K562 (cell line): ENCODE results near the gene IL9. TPM values are rescaled to one million over a fixed set of nuclear protein-coding genes. Genes with fewer than 3 reads are reported as not detected.

Experiments
- ATAC-seq: fragments of 200-7000 bp; cut with Tn5 transposase; 3 replicates; pipeline ENCODE4 v1.9.1; 2020; ENCODE audit warnings: moderate library complexity
- BruUV-seq: library from RNA; stranded (reverse); fragments of 400-500 nt; replicated peaks from 2 replicates; lab custom pipeline; 2021; lab: Mats Ljungman, UMichigan
- CTCF ChIA-PET: fragments of 300-600 bp; formaldehyde crosslinking; extraction: SDS; loops from one replicate; lab custom pipeline; 2021; ENCODE audit warnings: low intra/inter-chr PET ratio; lab: Yijun Ruan, JAX
- POLR2A ChIA-PET: fragments of 300-600, 350-650 bp; sonication (Branson Sonifier 250); formaldehyde crosslinking; extraction: SDS; loops from one replicate; lab custom pipeline; 2021; ENCODE audit warnings: antibody characterized with exemption, inconsistent platforms; lab: Yijun Ruan, JAX
- DNase-seq, 4 experiments: peaks; one replicate each; pipeline versions ENCODE4 v3.0.0 to v3.0.0-alpha.2; 2011 to 2018; ENCODE audit warnings: low spot score in 3 of 4, mixed read lengths in 3 of 4; ENCODE audit errors: extremely low read depth in 1 of 4
- FAIRE-seq: peaks from 2 replicates; lab custom pipeline; 2011; peaks lifted over from hg19 to GRCh38; lab: Jason Lieb, UNC
- H2AFZ ChIP-seq: 2 replicates; pipeline ENCODE4 v1.6.0; 2011; ENCODE audit warnings: low read depth, low read length, control low read depth, inconsistent platforms
- H3K27ac ChIP-seq: fragments of 200-600 bp; 3 replicates; pipeline ENCODE4 v1.8.0; 2011; ENCODE audit warnings: low read depth, mild to moderate bottlenecking, control low read depth, inconsistent platforms, low read length, moderate library complexity, mixed read lengths; ENCODE audit errors: extremely low read depth
- H3K27me3 ChIP-seq, 2 experiments: fragments of 300-600 bp in 1 of 2; 2 replicates in 1 of 2; 3 replicates in 1 of 2; pipeline versions ENCODE4 v1.6.0 to v1.8.0; 2011; ENCODE audit warnings: inconsistent platforms in 2 of 2, low read length in 2 of 2, mild to moderate bottlenecking in 1 of 2, mixed read lengths in 1 of 2, moderate library complexity in 1 of 2; ENCODE audit not compliant: control insufficient read depth in 2 of 2, insufficient read depth in 2 of 2
- H3K36me3 ChIP-seq: fragments of 300-600 bp; 3 replicates; pipeline ENCODE4 v1.8.0; 2011; ENCODE audit warnings: mild to moderate bottlenecking, low read length, inconsistent platforms; ENCODE audit not compliant: control insufficient read depth, insufficient read depth
- H3K4me1 ChIP-seq, 2 experiments: fragments of 200-600 bp in 1 of 2; replicated peaks in 1 of 2; 2 replicates in 1 of 2; 3 replicates in 1 of 2; pipeline versions ENCODE4 v1.5.1 to v1.8.0; 2011; ENCODE audit warnings: inconsistent platforms in 2 of 2, low read length in 2 of 2, mild to moderate bottlenecking in 1 of 2, mixed read lengths in 1 of 2, moderate library complexity in 1 of 2; ENCODE audit not compliant: control insufficient read depth in 2 of 2, insufficient read depth in 2 of 2
- H3K4me2 ChIP-seq: 2 replicates; pipeline ENCODE4 v1.6.1; 2011; ENCODE audit warnings: low read length, control low read depth, inconsistent platforms, mixed read lengths; ENCODE audit not compliant: insufficient read depth
- H3K4me3 ChIP-seq: fragments of 200-600 bp; sonication (generic), shearing (Covaris generic); 2 replicates; pipeline ENCODE4 v1.5.1; 2016; ENCODE audit warnings: control low read depth, inconsistent platforms
- H3K79me2 ChIP-seq: fragments of 200-600 bp; 3 replicates; pipeline ENCODE4 v1.8.0; 2011; ENCODE audit warnings: low read length, inconsistent platforms; ENCODE audit not compliant: control insufficient read depth, insufficient read depth
- H3K9ac ChIP-seq, 2 experiments: 2 replicates each; pipeline versions ENCODE4 v1.6.0 to v1.6.1; 2011; ENCODE audit warnings: low read depth in 2 of 2, low read length in 2 of 2, control low read depth in 1 of 2, inconsistent platforms in 1 of 2, mild to moderate bottlenecking in 1 of 2, mixed read lengths in 1 of 2; ENCODE audit not compliant: insufficient read depth in 1 of 2
- H3K9me1 ChIP-seq: one replicate; pipeline ENCODE4 v1.6.0; 2011; ENCODE audit warnings: inconsistent platforms, mild to moderate bottlenecking, low read length, moderate library complexity; ENCODE audit not compliant: control insufficient read depth, insufficient read depth
- H3K9me3 ChIP-seq: replicated peaks from 2 replicates; pipeline ENCODE4 v1.5.1; 2011; ENCODE audit warnings: low read depth, low read length, inconsistent platforms; ENCODE audit not compliant: control insufficient read depth, insufficient read depth
- H4K20me1 ChIP-seq: replicated peaks from 2 replicates; pipeline ENCODE4 v1.6.1; 2011; ENCODE audit warnings: low read length, inconsistent platforms, mixed read lengths; ENCODE audit not compliant: control insufficient read depth, insufficient read depth
- ARID3B ChIP-seq: fragments of 250-450 bp; sonication (Bioruptor Pico); IDR thresholded peaks from 2 replicates; pipeline ENCODE4 v1.4.0; 2020; ENCODE audit warnings: borderline replicate concordance
- GTF2B ChIP-seq: IDR thresholded peaks from 2 replicates; pipeline ENCODE4 v1.6.1; 2011; ENCODE audit not compliant: insufficient read length; ENCODE audit errors: extremely low read depth
- NFIC ChIP-seq: fragments of 450-650 bp; IDR thresholded peaks from 2 replicates; pipeline ENCODE4 v1.6.1; 2017; ENCODE audit warnings: mild to moderate bottlenecking, inconsistent platforms
- PCBP2 ChIP-seq: fragments of 200-400 bp; formaldehyde crosslinking; IDR thresholded peaks from 2 replicates; pipeline ENCODE4 v1.6.1; 2018; ENCODE audit warnings: low read length, low read depth, mild to moderate bottlenecking, moderate library complexity; ENCODE audit not compliant: poor library complexity, severe bottlenecking
- SNRNP70 ChIP-seq: fragments of 200-400 bp; formaldehyde crosslinking; optimal IDR thresholded peaks from 2 replicates; pipeline ENCODE3; 2017; ENCODE audit warnings: low read depth, low read length
- STAG1 ChIP-seq: sonication (generic); formaldehyde crosslinking; IDR thresholded peaks from 2 replicates; pipeline ENCODE4 v1.5.0; 2020; ENCODE audit warnings: missing genetic modification reagents, borderline replicate concordance
- TAL1 ChIP-seq: fragments of 450-650 bp; IDR thresholded peaks from 2 replicates; pipeline ENCODE4 v1.6.1; 2016; ENCODE audit warnings: mild to moderate bottlenecking
- U2AF1 ChIP-seq: fragments of 200-400 bp; formaldehyde crosslinking; optimal IDR thresholded peaks from 2 replicates; pipeline ENCODE3; 2017; ENCODE audit warnings: mild to moderate bottlenecking, low read depth, low read length, moderate library complexity
- ZNF146 ChIP-seq: IDR thresholded peaks from one replicate; pipeline ENCODE4 v1.6.1; 2018; ENCODE audit warnings: missing compliant biosample characterization; ENCODE audit not compliant: unreplicated experiment
- ZSCAN32 ChIP-seq: fragments of 450-650 bp; formaldehyde crosslinking; IDR thresholded peaks from 2 replicates; pipeline ENCODE4 v1.4.0; 2020; ENCODE audit warnings: mild to moderate bottlenecking, moderate library complexity
- WGBS: fragments of 100-300 bp; shearing (Covaris generic); methylation state at CpG from one replicate; pipeline ENCODE4 v1.1.6; 2016; ENCODE audit warnings: low coverage, mixed read lengths; ENCODE audit not compliant: insufficient coverage; ENCODE audit errors: missing lambda C conversion rate; 5-methylcytosine and 5-hydroxymethylcytosine counted together
- in situ Hi-C: fragments of 300-500 bp; cut with MboI; formaldehyde crosslinking; loops from 4 replicates; pipeline ENCODE4 v1.15.0; 2018; ENCODE audit warnings: inconsistent platforms, mixed read lengths
- intact Hi-C: fragments of 100-400 bp; cut with micrococcal nuclease; formaldehyde crosslinking; loops from 2 replicates; pipeline ENCODE4 v1.14.2; 2022
- polyA plus RNA-seq, 8 experiments: library from polyadenylated mRNA; depleted of rRNA in 4 of 8; stranded (reverse) in 5 of 8; unstranded in 3 of 8; fragments of >200 nt; fragmentation: Nextera tagmentation in 2 of 8; fragmentation: Illumina TruSeq in 1 of 8; extraction: Ambion mirVana in 2 of 8; extraction: Trizol in 1 of 8; gene quantifications; 2 replicates each; pipeline versions ENCODE4 v1.2.1 to v1.2.3, GENCODE V29; 2011 to 2014; ENCODE audit warnings: inconsistent platforms in 1 of 8, missing spikeins in 1 of 8
- total RNA-seq, 7 experiments: library from RNA; depleted of rRNA in 6 of 7; stranded (reverse); fragments of >200 nt in 6 of 7; fragmentation: Illumina TruSeq in 2 of 7; extraction: Trizol in 2 of 7; gene quantifications; 2 replicates each; pipeline versions ENCODE4 v1.2.1 to v1.2.3, GENCODE V29; 2011 to 2021; ENCODE audit warnings: low replicate concordance in 1 of 7
- TF ChIP-seq, protein P1 (sequence below): fragments of 450-650 bp; formaldehyde crosslinking; IDR thresholded peaks from 2 replicates; pipeline ENCODE4 v1.4.0; 2022; ENCODE audit warnings: missing genetic modification characterization
- TF ChIP-seq, protein P2 (sequence below): fragments of 250-450 bp; sonication (Bioruptor Pico); IDR thresholded peaks from 2 replicates; pipeline ENCODE4 v1.5.0; 2021; ENCODE audit warnings: mild to moderate bottlenecking, borderline replicate concordance
- TF ChIP-seq, protein P3 (sequence below): sonication (generic); formaldehyde crosslinking; IDR thresholded peaks from 2 replicates; pipeline ENCODE4 v1.9.0; 2022; ENCODE audit warnings: mild to moderate bottlenecking, missing genetic modification reagents

Gene IL9
- total and polyA plus RNA-seq, 9 of the 15 experiments (the other 6 are each of a cell fraction or from before 2014, with no cell fraction given), result not detected

- peaks cover 0 to 18% of the 10 kb centered on the region in 2 experiments; a peak in 4 of 5 replicates for H3K27me3 ChIP-seq
- no peak overlapping the region for H3K27ac ChIP-seq
- no peaks in the 10 kb centered on the region for H3K9me3 ChIP-seq
- DNase-seq (peak; percentile 67 to 79 (median 70)), FAIRE-seq (peak; percentile 85), ATAC-seq (peak; percentile 99)
- H3K4me3 ChIP-seq, result no peak overlapping the region
- H3K4me2 ChIP-seq, result no peak overlapping the region
- intact Hi-C loops (loop anchor here (1.0 to 5.0 kb wide), 3 partner anchors 55 to 325 kb away; no protein-coding TSS in a partner anchor), in situ Hi-C loops (loop anchor here (5.0 kb wide), 2 partner anchors 175 to 325 kb away; no protein-coding TSS in a partner anchor)
- H2AFZ ChIP-seq, result no peak overlapping the region
- ChIA-PET CTCF (interaction anchor here (0.6 to 2.0 kb wide), 4 partner anchors 56 to 325 kb away, joined by 3 to 14 read pairs (median 9); no protein-coding TSS in a partner anchor), POLR2A (no interaction called here)
- H3K9me1 ChIP-seq, result no peaks in the 10 kb centered on the region
- H3K9ac ChIP-seq, result no peak overlapping the region
- no peaks in the 10 kb centered on the region for H3K36me3 ChIP-seq
- no TSS peak for BruUV-seq
- WGBS, result under 1% methylated on average over 8 of the region's 8 CpGs
- H4K20me1 ChIP-seq, result peaks cover 9% of the 10 kb centered on the region; the same call in 1 of the 2 replicates
- H3K4me1 ChIP-seq, result no peaks in the 10 kb centered on the region
- no peaks in the 10 kb centered on the region for H3K79me2 ChIP-seq
- TF ChIP-seq, protein P1, sequence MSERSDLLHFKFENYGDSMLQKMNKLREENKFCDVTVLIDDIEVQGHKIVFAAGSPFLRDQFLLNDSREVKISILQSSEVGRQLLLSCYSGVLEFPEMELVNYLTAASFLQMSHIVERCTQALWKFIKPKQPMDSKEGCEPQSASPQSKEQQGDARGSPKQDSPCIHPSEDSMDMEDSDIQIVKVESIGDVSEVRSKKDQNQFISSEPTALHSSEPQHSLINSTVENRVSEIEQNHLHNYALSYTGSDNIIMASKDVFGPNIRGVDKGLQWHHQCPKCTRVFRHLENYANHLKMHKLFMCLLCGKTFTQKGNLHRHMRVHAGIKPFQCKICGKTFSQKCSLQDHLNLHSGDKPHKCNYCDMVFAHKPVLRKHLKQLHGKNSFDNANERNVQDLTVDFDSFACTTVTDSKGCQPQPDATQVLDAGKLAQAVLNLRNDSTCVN (CRISPR knock-in tag), result no peak
- TF ChIP-seq STAG1 (peak; percentile 82; the same call in 1 of the 2 replicates), SNRNP70 (no peak), TAL1 (no peak), U2AF1 (no peak), ZSCAN32 (CRISPR knock-in tag) (no peak), ARID3B (CRISPR knock-in tag) (no peak), NFIC (no peak), PCBP2 (no peak), ZNF146 (CRISPR knock-in tag) (no peak), GTF2B (no peak)
- TF ChIP-seq, protein P2, sequence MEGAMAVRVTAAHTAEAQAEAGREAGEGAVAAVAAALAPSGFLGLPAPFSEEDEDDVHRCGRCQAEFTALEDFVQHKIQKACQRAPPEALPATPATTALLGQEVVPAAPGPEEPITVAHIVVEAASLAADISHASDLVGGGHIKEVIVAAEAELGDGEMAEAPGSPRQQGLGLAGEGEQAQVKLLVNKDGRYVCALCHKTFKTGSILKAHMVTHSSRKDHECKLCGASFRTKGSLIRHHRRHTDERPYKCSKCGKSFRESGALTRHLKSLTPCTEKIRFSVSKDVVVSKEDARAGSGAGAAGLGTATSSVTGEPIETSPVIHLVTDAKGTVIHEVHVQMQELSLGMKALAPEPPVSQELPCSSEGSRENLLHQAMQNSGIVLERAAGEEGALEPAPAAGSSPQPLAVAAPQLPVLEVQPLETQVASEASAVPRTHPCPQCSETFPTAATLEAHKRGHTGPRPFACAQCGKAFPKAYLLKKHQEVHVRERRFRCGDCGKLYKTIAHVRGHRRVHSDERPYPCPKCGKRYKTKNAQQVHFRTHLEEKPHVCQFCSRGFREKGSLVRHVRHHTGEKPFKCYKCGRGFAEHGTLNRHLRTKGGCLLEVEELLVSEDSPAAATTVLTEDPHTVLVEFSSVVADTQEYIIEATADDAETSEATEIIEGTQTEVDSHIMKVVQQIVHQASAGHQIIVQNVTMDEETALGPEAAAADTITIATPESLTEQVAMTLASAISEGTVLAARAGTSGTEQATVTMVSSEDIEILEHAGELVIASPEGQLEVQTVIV, result no peak
- TF ChIP-seq, protein P3, sequence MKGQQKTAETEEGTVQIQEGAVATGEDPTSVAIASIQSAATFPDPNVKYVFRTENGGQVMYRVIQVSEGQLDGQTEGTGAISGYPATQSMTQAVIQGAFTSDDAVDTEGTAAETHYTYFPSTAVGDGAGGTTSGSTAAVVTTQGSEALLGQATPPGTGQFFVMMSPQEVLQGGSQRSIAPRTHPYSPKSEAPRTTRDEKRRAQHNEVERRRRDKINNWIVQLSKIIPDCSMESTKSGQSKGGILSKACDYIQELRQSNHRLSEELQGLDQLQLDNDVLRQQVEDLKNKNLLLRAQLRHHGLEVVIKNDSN (CRISPR knock-in tag), result no peak
These were observed 8.2 kb downstream of the IL9 start for GRCh38 chr5:135887447-135887864.
